DOHH2 (cell line): ENCODE results near the gene GPATCH3.

ENCODE experiments used
- H3F3A ChIP-seq: fragments of 200-600 bp; sonication (generic), shearing (Covaris generic); 2 replicates; pipeline ENCODE4 v1.6.0; 2016; ENCODE audit warnings: antibody characterized with exemption, mild to moderate bottlenecking; ENCODE audit not compliant: control insufficient read depth, insufficient read depth
- H3K27ac ChIP-seq: fragments of 200-600 bp; sonication (generic); 2 replicates; pipeline ENCODE4 v1.5.1; 2014; ENCODE audit warnings: low read depth, mild to moderate bottlenecking, low read length, moderate library complexity
- H3K27me3 ChIP-seq: fragments of 200-600 bp; sonication (generic); 2 replicates; pipeline ENCODE4 v1.6.1; 2014; ENCODE audit warnings: mild to moderate bottlenecking, low read length, mixed read lengths; ENCODE audit not compliant: control insufficient read depth
- H3K36me3 ChIP-seq: fragments of 200-600 bp; sonication (generic); 2 replicates; pipeline ENCODE4 v1.6.1; 2014; ENCODE audit warnings: mild to moderate bottlenecking, low read length, moderate library complexity, mixed read lengths; ENCODE audit not compliant: control insufficient read depth
- H3K4me1 ChIP-seq: fragments of 200-600 bp; sonication (generic); 2 replicates; pipeline ENCODE4 v1.6.1; 2014; ENCODE audit warnings: mild to moderate bottlenecking, low read length, mixed read lengths; ENCODE audit not compliant: control insufficient read depth
- H3K4me2 ChIP-seq: fragments of 200-600 bp; sonication (generic); 2 replicates; pipeline ENCODE4 v1.6.0; 2014; ENCODE audit warnings: mild to moderate bottlenecking, low read length, moderate library complexity
- H3K4me3 ChIP-seq: fragments of 200-600 bp; sonication (generic); 2 replicates; pipeline ENCODE4 v1.5.1; 2014; ENCODE audit warnings: mild to moderate bottlenecking, low read length, mixed read lengths
- H3K79me2 ChIP-seq: fragments of 200-600 bp; sonication (generic); 2 replicates; pipeline ENCODE4 v1.6.1; 2014; ENCODE audit warnings: mild to moderate bottlenecking, low read length, mixed read lengths; ENCODE audit not compliant: control insufficient read depth
- H3K9me2 ChIP-seq: fragments of 200-600 bp; sonication (generic); replicated peaks from 2 replicates; pipeline ENCODE4 v1.6.1; 2014; ENCODE audit warnings: mild to moderate bottlenecking, low read length, mixed read lengths; ENCODE audit not compliant: control insufficient read depth
- H3K9me3 ChIP-seq: fragments of 200-600 bp; sonication (generic); 2 replicates; pipeline ENCODE4 v1.6.1; 2014; ENCODE audit warnings: antibody characterized with exemption, low read length, mixed read lengths; ENCODE audit not compliant: control insufficient read depth, insufficient read depth
- H4K20me1 ChIP-seq: fragments of 200-600 bp; sonication (generic); 2 replicates; pipeline ENCODE4 v1.6.0; 2014; ENCODE audit warnings: low read depth, mild to moderate bottlenecking, antibody characterized with exemption, low read length, moderate library complexity; ENCODE audit not compliant: control insufficient read depth, insufficient read depth
- CTCF ChIP-seq: fragments of 200-600 bp; sonication (generic); IDR thresholded peaks from one replicate; pipeline ENCODE4 v1.5.1; 2014; ENCODE audit warnings: antibody characterized with exemption, mild to moderate bottlenecking, low read depth, low read length; ENCODE audit not compliant: poor library complexity, severe bottlenecking
- EZH2phosphoT487 ChIP-seq: fragments of 200-600 bp; sonication (generic); IDR thresholded peaks from 2 replicates; pipeline ENCODE4 v1.6.1; 2017; ENCODE audit warnings: borderline replicate concordance, mild to moderate bottlenecking, antibody characterized with exemption, low read length, moderate library complexity, mixed read lengths

The GPATCH3 gene

GRCh38 chr1:26946270-26946669, 46.0 kb upstream of the GPATCH3 start:
- no peak overlapping the region for H3K4me3 ChIP-seq
- no peak overlapping the region for H3K4me2 ChIP-seq
- H3K4me1 ChIP-seq: no peaks in the 10 kb centered on the region
- no peaks in the 10 kb centered on the region for H3K9me2 ChIP-seq
- no peaks in the 10 kb centered on the region for H3F3A ChIP-seq
- no peaks in the 10 kb centered on the region for H3K9me3 ChIP-seq
- H3K36me3 ChIP-seq: peaks cover 39% of the 10 kb centered on the region
- H3K27me3 ChIP-seq: no peaks in the 10 kb centered on the region
- no peaks in the 10 kb centered on the region for H3K79me2 ChIP-seq
- no peaks in the 10 kb centered on the region for H4K20me1 ChIP-seq
- H3K27ac ChIP-seq: no peak overlapping the region
- TF ChIP-seq CTCF (no peak), EZH2phosphoT487 (no peak)

- Histone ChIP-seq H3K4me3 (no peak overlapping the region), H3K79me2 (no peaks in the 10 kb centered on the region), H3K4me2 (no peak overlapping the region), H4K20me1 (no peaks in the 10 kb centered on the region), H3K36me3 (peaks cover 42% of the 10 kb centered on the region), H3K4me1 (no peaks in the 10 kb centered on the region), H3K27ac (no peak overlapping the region), H3K9me3 (no peaks in the 10 kb centered on the region), H3F3A (no peaks in the 10 kb centered on the region), H3K27me3 (no peaks in the 10 kb centered on the region), H3K9me2 (no peaks in the 10 kb centered on the region)
- no peak for TF ChIP-seq CTCF
- TF ChIP-seq EZH2phosphoT487: no peak
Observed at GRCh38 chr1:26945728-26946127, 45.5 kb upstream of the GPATCH3 start.

- Histone ChIP-seq H3K9me3 (no peaks in the 10 kb centered on the region), H3K27me3 (no peaks in the 10 kb centered on the region), H3K4me3 (no peak overlapping the region), H3K4me2 (no peak overlapping the region), H3K4me1 (no peaks in the 10 kb centered on the region), H3K79me2 (no peaks in the 10 kb centered on the region), H4K20me1 (no peaks in the 10 kb centered on the region), H3K9me2 (no peaks in the 10 kb centered on the region), H3F3A (no peaks in the 10 kb centered on the region), H3K36me3 (peaks cover 42% of the 10 kb centered on the region), H3K27ac (no peak overlapping the region)
- TF ChIP-seq EZH2phosphoT487: no peak
- TF ChIP-seq CTCF: no peak
Observed at GRCh38 chr1:26945138-26945537, 44.9 kb upstream of the GPATCH3 start.

- peaks cover 55% of the 10 kb centered on the region for H3K36me3 ChIP-seq
- H3K4me2 ChIP-seq: no peak overlapping the region
- no peaks in the 10 kb centered on the region for H3F3A ChIP-seq
- H3K4me3 ChIP-seq: no peak overlapping the region
- no peak overlapping the region for H3K27ac ChIP-seq
- TF ChIP-seq CTCF (no peak), EZH2phosphoT487 (no peak)
- no peaks in the 10 kb centered on the region for H3K27me3 ChIP-seq
- H4K20me1 ChIP-seq: no peaks in the 10 kb centered on the region
- H3K4me1 ChIP-seq: no peaks in the 10 kb centered on the region
- no peaks in the 10 kb centered on the region for H3K9me2 ChIP-seq
- H3K9me3 ChIP-seq: no peaks in the 10 kb centered on the region
- peaks cover 23% of the 10 kb centered on the region for H3K79me2 ChIP-seq
Observed at GRCh38 chr1:26942656-26943055, 42.4 kb upstream of the GPATCH3 start.
